ENCODE measurements around the gene ARPC5.

The ARPC5 gene

GRCh38 chr1:183674339-183674738, 38.8 kb upstream of the ARPC5 start:
- TF ChIP-seq CTCF (IDR thresholded peaks at IDR 0.05): no peak

GRCh38 chr1:183673605-183674323, 38.2 kb upstream of the ARPC5 start:
- no peak for TF ChIP-seq CTCF (IDR thresholded peaks at IDR 0.05)

GRCh38 chr1:183670169-183670568, 34.6 kb upstream of the ARPC5 start:
- TF ChIP-seq CTCF (IDR thresholded peaks at IDR 0.05): no peak

- TF ChIP-seq CTCF (IDR thresholded peaks at IDR 0.05): no peak
Measured at GRCh38 chr1:183656355-183656754, 20.8 kb upstream of the ARPC5 start.

GRCh38 chr1:183655562-183656075, 20.0 kb upstream of the ARPC5 start:
- peak; percentile 92 for TF ChIP-seq CTCF (IDR thresholded peaks at IDR 0.05)

- TF ChIP-seq CTCF (IDR thresholded peaks at IDR 0.05): no peak
Measured at GRCh38 chr1:183654706-183655105, 19.1 kb upstream of the ARPC5 start.

- TF ChIP-seq CTCF (IDR thresholded peaks at IDR 0.05): no peak
Measured at GRCh38 chr1:183653876-183654451, 18.4 kb upstream of the ARPC5 start.
